ENCODE data around the gene PHF11.

The PHF11 gene

GRCh38 chr13:49498206-49498605, 2.5 kb downstream of the PHF11 start:
- no peaks in the 10 kb centered on the region for H3K9me3 ChIP-seq (ENCODE audit: control insufficient read depth, insufficient read depth, low read length)
- DNase-seq (ENCODE audit: low read depth, low spot score): no peak
- no peak overlapping the region for H3K4me3 ChIP-seq (ENCODE audit: low read length)
- WGBS (ENCODE audit: insufficient coverage, insufficient read length): no CpG with 5 or more reads among the region's 4 CpGs
- H3K27ac ChIP-seq (ENCODE audit: low read length): no peak overlapping the region
- H3K27me3 ChIP-seq (ENCODE audit: control insufficient read depth, insufficient read depth, low read length): no peaks in the 10 kb centered on the region
- no peaks in the 10 kb centered on the region for H3K36me3 ChIP-seq (ENCODE audit: control insufficient read depth, insufficient read depth, low read length)
- no peaks in the 10 kb centered on the region for H3K4me1 ChIP-seq (ENCODE audit: control insufficient read depth, insufficient read depth, low read length)

GRCh38 chr13:49499889-49500660, 4.3 kb downstream of the PHF11 start:
- no peak for DNase-seq (ENCODE audit: low read depth, low spot score)
- no CpG with 5 or more reads among the region's 6 CpGs for WGBS (ENCODE audit: insufficient coverage, insufficient read length)

GRCh38 chr13:49502954-49503353, 7.2 kb downstream of the PHF11 start:
- no peak for DNase-seq (ENCODE audit: low read depth, low spot score)
- WGBS (ENCODE audit: insufficient coverage, insufficient read length): no CpG with 5 or more reads among the region's 9 CpGs
- no peaks in the 10 kb centered on the region for H3K27me3 ChIP-seq (ENCODE audit: control insufficient read depth, insufficient read depth, low read length)
- H3K4me1 ChIP-seq (ENCODE audit: control insufficient read depth, insufficient read depth, low read length): no peaks in the 10 kb centered on the region
- no peak overlapping the region for H3K4me3 ChIP-seq (ENCODE audit: low read length)
- H3K9me3 ChIP-seq (ENCODE audit: control insufficient read depth, insufficient read depth, low read length): no peaks in the 10 kb centered on the region
- no peaks in the 10 kb centered on the region for H3K36me3 ChIP-seq (ENCODE audit: control insufficient read depth, insufficient read depth, low read length)
- H3K27ac ChIP-seq (ENCODE audit: low read length): no peak overlapping the region

More at GRCh38 chr13:49499889-49500660, 4.3 kb downstream of the PHF11 start:
- H3K27ac ChIP-seq (ENCODE audit: low read length): no peak overlapping the region
- no peaks in the 10 kb centered on the region for H3K27me3 ChIP-seq (ENCODE audit: control insufficient read depth, insufficient read depth, low read length)
- no peaks in the 10 kb centered on the region for H3K36me3 ChIP-seq (ENCODE audit: control insufficient read depth, insufficient read depth, low read length)
- no peaks in the 10 kb centered on the region for H3K4me1 ChIP-seq (ENCODE audit: control insufficient read depth, insufficient read depth, low read length)
- no peak overlapping the region for H3K4me3 ChIP-seq (ENCODE audit: low read length)
- H3K9me3 ChIP-seq (ENCODE audit: control insufficient read depth, insufficient read depth, low read length): no peaks in the 10 kb centered on the region

- H3K4me3 ChIP-seq (ENCODE audit: low read length): no peak overlapping the region
- no peaks in the 10 kb centered on the region for H3K36me3 ChIP-seq (ENCODE audit: control insufficient read depth, insufficient read depth, low read length)
- H3K9me3 ChIP-seq (ENCODE audit: control insufficient read depth, insufficient read depth, low read length): no peaks in the 10 kb centered on the region
- no peaks in the 10 kb centered on the region for H3K4me1 ChIP-seq (ENCODE audit: control insufficient read depth, insufficient read depth, low read length)
- no CpG with 5 or more reads among the region's 3 CpGs for WGBS (ENCODE audit: insufficient coverage, insufficient read length)
- no peaks in the 10 kb centered on the region for H3K27me3 ChIP-seq (ENCODE audit: control insufficient read depth, insufficient read depth, low read length)
- no peak for DNase-seq (ENCODE audit: low read depth, low spot score)
- H3K27ac ChIP-seq (ENCODE audit: low read length): no peak overlapping the region
Measured at GRCh38 chr13:49503951-49504350, 8.2 kb downstream of the PHF11 start.

GRCh38 chr13:49512578-49512977, 16.8 kb downstream of the PHF11 start:
- no peaks in the 10 kb centered on the region for H3K36me3 ChIP-seq (ENCODE audit: control insufficient read depth, insufficient read depth, low read length)
- DNase-seq (ENCODE audit: low read depth, low spot score): no peak
- H3K4me3 ChIP-seq (ENCODE audit: low read length): no peak overlapping the region
- no peaks in the 10 kb centered on the region for H3K9me3 ChIP-seq (ENCODE audit: control insufficient read depth, insufficient read depth, low read length)
- H3K27me3 ChIP-seq (ENCODE audit: control insufficient read depth, insufficient read depth, low read length): no peaks in the 10 kb centered on the region
- H3K4me1 ChIP-seq (ENCODE audit: control insufficient read depth, insufficient read depth, low read length): no peaks in the 10 kb centered on the region
- no CpG with 5 or more reads among the region's 2 CpGs for WGBS (ENCODE audit: insufficient coverage, insufficient read length)
- no peak overlapping the region for H3K27ac ChIP-seq (ENCODE audit: low read length)

GRCh38 chr13:49516467-49516866, 20.7 kb downstream of the PHF11 start:
- no peaks in the 10 kb centered on the region for H3K36me3 ChIP-seq (ENCODE audit: control insufficient read depth, insufficient read depth, low read length)
- no CpG with 5 or more reads among the region's 5 CpGs for WGBS (ENCODE audit: insufficient coverage, insufficient read length)

GRCh38 chr13:49517461-49517860, 21.7 kb downstream of the PHF11 start:
- Histone ChIP-seq H3K4me1 (ENCODE audit: control insufficient read depth, insufficient read depth, low read length) (no peaks in the 10 kb centered on the region), H3K27me3 (ENCODE audit: control insufficient read depth, insufficient read depth, low read length) (no peaks in the 10 kb centered on the region), H3K36me3 (ENCODE audit: control insufficient read depth, insufficient read depth, low read length) (no peaks in the 10 kb centered on the region), H3K9me3 (ENCODE audit: control insufficient read depth, insufficient read depth, low read length) (no peaks in the 10 kb centered on the region), H3K27ac (ENCODE audit: low read length) (no peak overlapping the region), H3K4me3 (ENCODE audit: low read length) (no peak overlapping the region)
- DNase-seq (ENCODE audit: low read depth, low spot score): no peak
- WGBS (ENCODE audit: insufficient coverage, insufficient read length): no CpG with 5 or more reads among the region's 6 CpGs

More at GRCh38 chr13:49516467-49516866, 20.7 kb downstream of the PHF11 start:
- Histone ChIP-seq H3K27me3 (ENCODE audit: control insufficient read depth, insufficient read depth, low read length) (no peaks in the 10 kb centered on the region), H3K4me3 (ENCODE audit: low read length) (no peak overlapping the region), H3K4me1 (ENCODE audit: control insufficient read depth, insufficient read depth, low read length) (no peaks in the 10 kb centered on the region), H3K9me3 (ENCODE audit: control insufficient read depth, insufficient read depth, low read length) (no peaks in the 10 kb centered on the region), H3K27ac (ENCODE audit: low read length) (no peak overlapping the region)
- no peak for DNase-seq (ENCODE audit: low read depth, low spot score)

GRCh38 chr13:49521224-49521623, 25.5 kb downstream of the PHF11 start:
- Histone ChIP-seq H3K4me1 (ENCODE audit: control insufficient read depth, insufficient read depth, low read length) (no peaks in the 10 kb centered on the region), H3K9me3 (ENCODE audit: control insufficient read depth, insufficient read depth, low read length) (no peaks in the 10 kb centered on the region), H3K36me3 (ENCODE audit: control insufficient read depth, insufficient read depth, low read length) (no peaks in the 10 kb centered on the region), H3K27ac (ENCODE audit: low read length) (no peak overlapping the region), H3K27me3 (ENCODE audit: control insufficient read depth, insufficient read depth, low read length) (no peaks in the 10 kb centered on the region), H3K4me3 (ENCODE audit: low read length) (no peak overlapping the region)
- no CpG with 5 or more reads among the region's 4 CpGs for WGBS (ENCODE audit: insufficient coverage, insufficient read length)
- DNase-seq (ENCODE audit: low read depth, low spot score): no peak

GRCh38 chr13:49524740-49525501, 29.2 kb downstream of the PHF11 start:
- Histone ChIP-seq H3K4me3 (ENCODE audit: low read length) (no peak overlapping the region), H3K27me3 (ENCODE audit: control insufficient read depth, insufficient read depth, low read length) (no peaks in the 10 kb centered on the region), H3K4me1 (ENCODE audit: control insufficient read depth, insufficient read depth, low read length) (no peaks in the 10 kb centered on the region), H3K9me3 (ENCODE audit: control insufficient read depth, insufficient read depth, low read length) (no peaks in the 10 kb centered on the region), H3K36me3 (ENCODE audit: control insufficient read depth, insufficient read depth, low read length) (no peaks in the 10 kb centered on the region), H3K27ac (ENCODE audit: low read length) (no peak overlapping the region)
- no peak for DNase-seq (ENCODE audit: low read depth, low spot score)
- no CpG with 5 or more reads among the region's 5 CpGs for WGBS (ENCODE audit: insufficient coverage, insufficient read length)

- no peaks in the 10 kb centered on the region for H3K36me3 ChIP-seq (ENCODE audit: control insufficient read depth, insufficient read depth, low read length)
- H3K4me3 ChIP-seq (ENCODE audit: low read length): no peak overlapping the region
- H3K27me3 ChIP-seq (ENCODE audit: control insufficient read depth, insufficient read depth, low read length): no peaks in the 10 kb centered on the region
- no peaks in the 10 kb centered on the region for H3K4me1 ChIP-seq (ENCODE audit: control insufficient read depth, insufficient read depth, low read length)
- H3K27ac ChIP-seq (ENCODE audit: low read length): no peak overlapping the region
- DNase-seq (ENCODE audit: low read depth, low spot score): no peak
- no CpG with 5 or more reads among the region's 2 CpGs for whole genome bisulfite sequencing (ENCODE audit: insufficient coverage, insufficient read length)
- H3K9me3 ChIP-seq (ENCODE audit: control insufficient read depth, insufficient read depth, low read length): no peaks in the 10 kb centered on the region
Measured at GRCh38 chr13:49527123-49527522, 31.4 kb downstream of the PHF11 start.

Data from iPS DF 6.9 (cell line).